CD4-positive, alpha-beta T cell treated with Interleukin-21 for 1 hour (primary cell): ENCODE results near the gene ADAMTS14.
A peak's percentile ranks its signal among the peaks of the same experiment; 100 is the strongest.

Experiments used
- DNase-seq: peaks from one replicate; pipeline ENCODE4 v3.0.0-alpha.2; 2020

ADAMTS14 gene

GRCh38 chr10:70774810-70775678 lies 102.7 kb downstream of the ADAMTS14 start:
- DNase-seq, result no peak

- no peak for DNase-seq
These were observed 103.6 kb downstream of the ADAMTS14 start for GRCh38 chr10:70775679-70776454.

GRCh38 chr10:70776455-70777005 lies 104.2 kb downstream of the ADAMTS14 start:
- no peak for DNase-seq

- no peak for DNase-seq
These were observed 105.0 kb downstream of the ADAMTS14 start for GRCh38 chr10:70777063-70777875.

GRCh38 chr10:70778267-70778924 lies 106.1 kb downstream of the ADAMTS14 start:
- no peak for DNase-seq

- DNase-seq, result no peak
These were observed 106.8 kb downstream of the ADAMTS14 start for GRCh38 chr10:70779088-70779487.

GRCh38 chr10:70779511-70780369 lies 107.4 kb downstream of the ADAMTS14 start:
- DNase-seq, result no peak

- no peak for DNase-seq
These were observed 108.1 kb downstream of the ADAMTS14 start for GRCh38 chr10:70780370-70780760.

- DNase-seq, result no peak
These were observed 108.5 kb downstream of the ADAMTS14 start for GRCh38 chr10:70780772-70781171.

GRCh38 chr10:70781461-70782051 lies 109.2 kb downstream of the ADAMTS14 start:
- DNase-seq, result no peak

GRCh38 chr10:70782086-70782745 lies 109.9 kb downstream of the ADAMTS14 start:
- no peak for DNase-seq

- DNase-seq, result no peak
These were observed 110.7 kb downstream of the ADAMTS14 start for GRCh38 chr10:70782746-70783680.

GRCh38 chr10:70784016-70784415 lies 111.7 kb downstream of the ADAMTS14 start:
- no peak for DNase-seq

GRCh38 chr10:70784471-70784870 lies 112.2 kb downstream of the ADAMTS14 start:
- DNase-seq, result no peak

- DNase-seq, result peak; percentile 16
These were observed 112.9 kb downstream of the ADAMTS14 start, which contains the start of gene TBATA for GRCh38 chr10:70785190-70785589. TBATA (minus strand) TSS chr10:70785377; CDS start chr10:70783379, 1,998 bp downstream.

GRCh38 chr10:70786799-70787415 lies 114.6 kb downstream of the ADAMTS14 start:
- no peak for DNase-seq

- DNase-seq, result no peak
These were observed 119.2 kb downstream of the ADAMTS14 start for GRCh38 chr10:70791386-70792039.

GRCh38 chr10:70795613-70796012 lies 123.3 kb downstream of the ADAMTS14 start:
- no peak for DNase-seq
